HG03439 (cell line): ENCODE data around the gene SPRYD3.
"Not testable (repeated sequence)": the region's sequence is repeated elsewhere in the genome, so short reads cannot be mapped to it uniquely, and the experiment has no call there.

Experiments used
- ATAC-seq: cut with Tn5 transposase; IDR thresholded peaks from one replicate; pipeline ENCODE4 v1.9.1; 2021; ENCODE audit warnings: mild to moderate bottlenecking, moderate library complexity; ENCODE audit not compliant: unreplicated experiment

Gene SPRYD3

DNA sequence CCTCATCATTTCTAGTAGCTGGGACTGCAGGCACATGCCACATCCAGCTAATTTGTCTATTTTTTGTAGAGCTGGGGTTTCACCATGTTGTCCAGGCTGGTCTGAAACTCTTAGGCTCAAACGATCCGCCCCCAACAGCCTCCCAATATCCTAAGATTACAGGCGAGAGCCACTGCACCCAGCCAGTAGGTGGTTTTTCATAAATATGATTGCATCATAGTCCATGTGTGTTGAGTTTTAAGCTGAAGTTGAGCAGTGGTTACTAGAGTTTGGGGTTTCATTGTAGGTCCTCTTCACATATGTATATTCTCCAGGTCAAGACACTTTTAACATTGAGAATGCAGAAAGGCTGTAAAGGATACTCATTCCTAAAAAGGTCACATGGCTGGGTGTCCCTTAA lies 42.4 kb downstream of the SPRYD3 start:
- ATAC-seq, result no peak

DNA sequence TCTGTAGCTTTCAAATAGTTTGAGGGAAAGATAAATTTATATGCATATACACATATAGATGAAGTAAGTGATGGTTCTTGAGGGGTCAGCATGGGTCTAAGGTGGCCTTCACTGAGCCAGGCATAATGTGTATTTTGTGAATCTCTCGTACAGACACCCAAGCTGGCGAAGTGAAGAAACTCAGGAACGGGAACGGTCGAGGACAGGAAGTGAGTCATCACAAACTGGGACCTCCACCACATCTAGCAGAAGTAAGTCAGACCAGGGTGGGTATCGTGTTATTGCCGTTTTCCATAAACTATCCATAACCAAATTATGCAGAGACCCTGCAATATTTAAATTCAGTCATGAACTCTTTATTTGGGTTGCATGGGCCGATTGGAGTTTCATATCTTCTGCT lies 44.7 kb downstream of the SPRYD3 start:
- no peak for ATAC-seq

DNA sequence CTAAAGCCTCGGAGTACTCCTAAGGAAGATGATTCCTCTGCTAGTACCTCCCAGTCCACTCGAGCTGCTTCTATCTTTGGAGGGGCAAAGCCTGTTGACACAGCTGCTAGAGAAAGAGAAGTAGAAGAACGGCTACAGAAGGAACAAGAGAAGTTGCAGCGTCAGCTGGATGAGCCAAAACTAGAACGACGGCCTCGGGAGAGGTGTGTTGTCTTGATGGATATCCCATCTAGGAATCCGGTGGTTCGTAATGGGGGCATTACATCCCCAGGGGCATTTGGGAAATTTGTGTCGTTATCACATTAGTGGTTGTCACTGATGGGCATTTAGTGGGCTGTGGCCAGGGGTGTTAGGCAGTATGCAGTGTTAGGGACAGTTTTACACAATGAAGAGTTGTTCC lies 45.4 kb downstream of the SPRYD3 start:
- not testable (repeated sequence) for ATAC-seq

DNA sequence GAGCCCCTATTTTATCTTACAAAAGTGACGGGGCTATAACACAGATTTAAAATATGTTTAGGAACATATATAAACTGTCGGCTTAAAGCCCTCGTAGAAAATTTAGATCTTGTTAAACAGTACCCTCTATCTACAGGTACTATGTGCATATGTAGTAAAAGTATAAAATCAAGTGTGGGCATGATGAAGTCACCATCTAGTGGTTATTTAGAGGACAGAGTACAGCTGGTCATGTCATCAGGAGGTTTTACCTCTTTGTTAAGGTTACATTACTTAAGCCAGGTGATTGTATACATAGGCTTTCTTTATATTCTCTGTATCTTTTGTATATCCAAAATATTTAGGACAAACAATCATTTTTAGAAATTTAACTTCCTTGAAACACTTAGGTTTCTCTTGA lies 47.6 kb downstream of the SPRYD3 start:
- no peak for ATAC-seq

DNA sequence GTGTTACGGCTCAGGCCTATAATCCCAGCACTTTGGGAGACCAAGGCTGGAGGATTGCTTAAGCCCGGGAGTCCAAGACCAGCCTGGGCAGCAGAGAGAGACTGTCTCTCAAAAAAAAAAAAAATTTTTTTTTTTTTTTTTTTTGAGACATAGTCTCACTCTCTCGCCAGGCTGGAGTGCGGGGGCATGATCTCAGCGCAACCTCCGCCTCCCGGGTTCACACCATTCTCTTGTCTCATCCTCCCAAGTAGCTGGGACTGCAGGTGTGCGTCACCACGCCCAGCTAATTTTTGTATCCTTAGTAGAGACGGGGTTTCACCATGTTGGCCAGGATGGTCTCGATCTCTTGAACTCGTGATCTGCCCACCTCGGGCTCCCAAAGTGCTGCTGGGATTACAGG lies 52.2 kb downstream of the SPRYD3 start:
- not testable (repeated sequence) for ATAC-seq

DNA sequence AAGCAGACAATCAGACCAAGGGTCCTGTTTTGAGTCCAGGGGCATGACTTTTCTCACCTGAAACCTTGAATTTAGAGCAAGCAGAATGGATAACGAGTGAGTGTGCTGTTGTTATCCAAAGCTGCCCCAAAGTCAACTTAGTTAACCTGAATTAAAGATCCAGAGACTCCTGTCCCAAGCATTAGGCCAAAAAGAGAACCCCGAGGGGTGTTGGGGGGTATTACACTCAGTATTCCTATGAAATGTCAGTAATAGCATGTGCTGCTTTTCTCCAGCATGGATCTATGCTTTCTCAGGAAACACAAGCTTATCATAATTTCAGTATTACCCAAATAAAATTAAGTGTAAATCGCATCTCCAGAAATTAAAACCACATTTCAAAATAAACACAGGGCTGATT lies 53.9 kb downstream of the SPRYD3 start:
- no peak for ATAC-seq

DNA sequence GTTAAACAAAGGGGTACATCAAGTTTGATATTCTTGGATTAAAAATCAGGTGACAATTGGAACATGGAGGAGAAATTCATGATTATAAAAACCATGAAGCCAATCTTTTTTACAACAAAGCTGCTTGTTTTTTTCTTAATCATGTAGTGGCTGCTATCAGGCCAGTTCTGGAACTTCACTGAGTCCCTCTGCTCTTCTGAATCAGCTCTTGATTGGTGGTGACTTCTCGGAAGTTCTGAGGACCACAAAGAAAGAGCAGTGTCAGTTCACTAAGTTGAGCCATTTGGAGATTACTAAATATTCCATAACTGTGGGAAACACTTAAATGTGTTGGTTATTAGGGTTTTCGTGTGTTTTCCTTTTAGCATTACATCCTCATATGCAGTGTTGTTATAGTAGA lies 64.5 kb downstream of the SPRYD3 start:
- no peak for ATAC-seq
